IMR-90 (cell line): ENCODE measurements around the gene VWDE. TPM values are rescaled to one million over a fixed set of nuclear protein-coding genes. Genes with fewer than 3 reads are reported as not detected.

Source experiments
- ATAC-seq: fragments of 200-7000 bp; cut with Tn5 transposase; 2 replicates; pipeline ENCODE4 v1.9.1; 2020; ENCODE audit warnings: low read depth, mild to moderate bottlenecking, moderate library complexity
- BruUV-seq: library from RNA; stranded (reverse); fragments of 400-500 nt; replicated peaks from 2 replicates; lab custom pipeline; 2021; lab: Mats Ljungman, UMichigan
- CTCF ChIA-PET: fragments of 300-600 bp; formaldehyde crosslinking; extraction: SDS; loops from one replicate; lab custom pipeline; 2021; ENCODE audit warnings: antibody characterized with exemption; lab: Yijun Ruan, JAX
- POLR2A ChIA-PET: fragments of 300-600 bp; sonication (Branson Sonifier 250); formaldehyde crosslinking; loops from one replicate; lab custom pipeline; 2022; ENCODE audit warnings: antibody characterized with exemption; ENCODE audit not compliant: unreplicated experiment; lab: Charles Lee
- DNase-seq: peaks from one replicate; pipeline ENCODE4 v3.0.0; 2013
- H2AFZ ChIP-seq: replicated peaks from 2 replicates; pipeline ENCODE3; 2013; ENCODE audit warnings: low read length, mild to moderate bottlenecking; ENCODE audit not compliant: poor library complexity
- H2AK5ac ChIP-seq: 2 replicates; pipeline ENCODE4 v1.6.1; 2013; ENCODE audit warnings: low read depth, low read length, inconsistent platforms
- H2AK9ac ChIP-seq: replicated peaks from 2 replicates; pipeline ENCODE3; 2013; ENCODE audit warnings: mild to moderate bottlenecking, low read depth, low read length, moderate library complexity; ENCODE audit not compliant: poor library complexity
- H2BK120ac ChIP-seq: 2 replicates; pipeline ENCODE4 v1.6.1; 2013; ENCODE audit warnings: low read depth, low read length, inconsistent platforms
- H2BK15ac ChIP-seq: 3 replicates; pipeline ENCODE4 v1.6.1; 2013; ENCODE audit warnings: low read depth, low read length, inconsistent platforms
- H2BK20ac ChIP-seq: 2 replicates; pipeline ENCODE4 v1.6.1; 2013; ENCODE audit warnings: low read depth, mild to moderate bottlenecking, inconsistent platforms, low read length, moderate library complexity
- H2BK5ac ChIP-seq: 2 replicates; pipeline ENCODE4 v1.6.1; 2013; ENCODE audit warnings: mild to moderate bottlenecking, low read depth, low read length, inconsistent platforms; ENCODE audit not compliant: poor library complexity, severe bottlenecking
- H3K14ac ChIP-seq: replicated peaks from 2 replicates; pipeline ENCODE4 v1.6.1; 2013; ENCODE audit warnings: low read depth, low read length, inconsistent platforms
- H3K18ac ChIP-seq: 2 replicates; pipeline ENCODE4 v1.6.1; 2013; ENCODE audit warnings: low read depth, low read length, control low read depth
- H3K23ac ChIP-seq: 2 replicates; pipeline ENCODE4 v1.6.1; 2013; ENCODE audit warnings: low read depth, low read length, inconsistent platforms
- H3K27ac ChIP-seq: 2 replicates; pipeline ENCODE4 v1.5.1; 2013; ENCODE audit warnings: mild to moderate bottlenecking, control low read depth, low read length; ENCODE audit not compliant: insufficient read depth
- H3K27me3 ChIP-seq: 2 replicates; pipeline ENCODE4 v1.6.1; 2013; ENCODE audit warnings: low read length; ENCODE audit not compliant: control insufficient read depth, insufficient read depth
- H3K36me3 ChIP-seq: 2 replicates; pipeline ENCODE4 v1.6.1; 2013; ENCODE audit warnings: low read length, mixed read lengths; ENCODE audit not compliant: control insufficient read depth, insufficient read depth
- H3K4ac ChIP-seq: 2 replicates; pipeline ENCODE4 v1.6.1; 2013; ENCODE audit warnings: low read depth, low read length, inconsistent platforms
- H3K4me1 ChIP-seq: 2 replicates; pipeline ENCODE4 v1.6.1; 2013; ENCODE audit warnings: low read length, mixed read lengths; ENCODE audit not compliant: control insufficient read depth, insufficient read depth
- H3K4me2 ChIP-seq: 2 replicates; pipeline ENCODE4 v1.6.1; 2013; ENCODE audit warnings: low read depth, mild to moderate bottlenecking, control low read depth, low read length, moderate library complexity
- H3K4me3 ChIP-seq: 2 replicates; pipeline ENCODE4 v1.5.1; 2013; ENCODE audit warnings: low read depth, mild to moderate bottlenecking, control low read depth, low read length, moderate library complexity; ENCODE audit not compliant: insufficient read depth
- H3K56ac ChIP-seq: 2 replicates; pipeline ENCODE4 v1.6.1; 2013; ENCODE audit warnings: low read length, inconsistent platforms; ENCODE audit not compliant: insufficient read depth; ENCODE audit errors: extremely low read depth
- H3K79me1 ChIP-seq, 2 experiments: 2 replicates each; pipeline ENCODE4 v1.6.1; 2013; ENCODE audit warnings: low read length in 2 of 2, inconsistent platforms in 1 of 2, low read depth in 1 of 2
- H3K9ac ChIP-seq: 2 replicates; pipeline ENCODE4 v1.6.1; 2013; ENCODE audit warnings: low read depth, low read length, control low read depth
- H3K9me1 ChIP-seq: 2 replicates; pipeline ENCODE4 v1.6.1; 2013; ENCODE audit warnings: low read length, inconsistent platforms; ENCODE audit not compliant: insufficient read depth
- H3K9me3 ChIP-seq: 2 replicates; pipeline ENCODE4 v1.6.1; 2013; ENCODE audit warnings: low read length; ENCODE audit not compliant: control insufficient read depth, insufficient read depth
- H4K20me1 ChIP-seq: 2 replicates; pipeline ENCODE4 v1.6.1; 2013; ENCODE audit warnings: low read length, inconsistent platforms; ENCODE audit not compliant: insufficient read depth
- H4K5ac ChIP-seq: 2 replicates; pipeline ENCODE4 v1.6.1; 2013; ENCODE audit warnings: mild to moderate bottlenecking, low read depth, low read length, control low read depth
- H4K8ac ChIP-seq, 2 experiments: 2 replicates each; pipeline ENCODE4 v1.6.1; 2013; ENCODE audit warnings: low read depth in 2 of 2, low read length in 2 of 2, control low read depth in 1 of 2, inconsistent platforms in 1 of 2
- H4K91ac ChIP-seq: 2 replicates; pipeline ENCODE4 v1.6.1; 2013; ENCODE audit warnings: low read depth, low read length, inconsistent platforms; ENCODE audit not compliant: insufficient read depth
- BHLHE40 ChIP-seq: fragments of 150-350 bp; IDR thresholded peaks from 2 replicates; pipeline ENCODE4 v1.6.1; 2016; ENCODE audit warnings: mild to moderate bottlenecking, low read depth, low read length
- CEBPB ChIP-seq: IDR thresholded peaks from 2 replicates; pipeline ENCODE4 v1.6.1; 2012; ENCODE audit warnings: low read depth, low read length, improper control_type of control experiment
- CHD1 ChIP-seq: IDR thresholded peaks from 2 replicates; pipeline ENCODE4 v1.6.1; 2012; ENCODE audit warnings: low read depth, low read length, improper control_type of control experiment
- FOS ChIP-seq: fragments of 150-350 bp; IDR thresholded peaks from 2 replicates; pipeline ENCODE4 v1.6.1; 2016; ENCODE audit warnings: low read depth, low read length
- MAFK ChIP-seq: IDR thresholded peaks from 2 replicates; pipeline ENCODE4 v1.6.1; 2012; ENCODE audit warnings: low read depth, low read length, improper control_type of control experiment
- MAZ ChIP-seq: IDR thresholded peaks from 2 replicates; pipeline ENCODE4 v1.6.1; 2012; ENCODE audit warnings: low read depth, mild to moderate bottlenecking, low read length, improper control_type of control experiment, moderate library complexity, borderline replicate concordance
- MXI1 ChIP-seq: IDR thresholded peaks from 2 replicates; pipeline ENCODE4 v1.6.1; 2012; ENCODE audit warnings: low read depth, mild to moderate bottlenecking, low read length, moderate library complexity, borderline replicate concordance
- NFE2L2 ChIP-seq: fragments of 150-350 bp; IDR thresholded peaks from 2 replicates; pipeline ENCODE4 v1.6.1; 2016; ENCODE audit warnings: low read depth, mild to moderate bottlenecking, low read length
- POLR2A ChIP-seq: IDR thresholded peaks from 2 replicates; pipeline ENCODE4 v1.6.1; 2012; ENCODE audit warnings: mild to moderate bottlenecking, low read depth, low read length
- RAD21 ChIP-seq: IDR thresholded peaks from 2 replicates; pipeline ENCODE4 v1.6.1; 2012; ENCODE audit warnings: low read length, improper control_type of control experiment
- RCOR1 ChIP-seq: IDR thresholded peaks from 2 replicates; pipeline ENCODE4 v1.6.1; 2012; ENCODE audit warnings: mild to moderate bottlenecking, low read length, improper control_type of control experiment; ENCODE audit not compliant: insufficient replicate concordance
- RFX5 ChIP-seq: IDR thresholded peaks from 2 replicates; pipeline ENCODE4 v1.8.0; 2012; ENCODE audit warnings: low read depth, mild to moderate bottlenecking, low read length, moderate library complexity
- SMC3 ChIP-seq: fragments of 150-350 bp; IDR thresholded peaks from 2 replicates; pipeline ENCODE4 v1.6.1; 2016; ENCODE audit warnings: low read depth, mild to moderate bottlenecking, antibody characterized with exemption, low read length, moderate library complexity
- dilution Hi-C: fragments of 300-500 bp; cut with HindIII; formaldehyde crosslinking; loops from one replicate; pipeline ENCODE4 v1.14.3; 2018; ENCODE audit warnings: low sequenced_read_pairs; ENCODE audit not compliant: unreplicated experiment
- in situ Hi-C: fragments of 300-500 bp; cut with MboI; formaldehyde crosslinking; loops from 3 replicates; pipeline ENCODE4 v1.14.3; 2019; ENCODE audit warnings: low sequenced_read_pairs, inconsistent platforms, mixed read lengths
- intact Hi-C: fragments of 100-400 bp; cut with micrococcal nuclease; formaldehyde crosslinking; loops from 2 replicates; pipeline ENCODE4 v1.10.0; 2022
- polyA plus RNA-seq, 3 experiments: library from polyadenylated mRNA; depleted of rRNA; stranded (reverse); fragments of >200 nt; gene quantifications; 2 replicates each; pipeline ENCODE4 v1.2.3, GENCODE V29; 2012; ENCODE audit warnings: low replicate concordance in 1 of 3
- total RNA-seq: library from RNA; depleted of rRNA; stranded (reverse); fragments of >200 nt; gene quantifications from 2 replicates; pipeline ENCODE4 v1.2.3, GENCODE V29; 2012
- TF ChIP-seq, protein P1 (sequence below): fragments of 150-350 bp; IDR thresholded peaks from 2 replicates; pipeline ENCODE4 v1.6.1; 2017; ENCODE audit warnings: mild to moderate bottlenecking, antibody characterized with exemption, low read length, low read depth
- TF ChIP-seq, protein P2 (sequence below): conservative IDR thresholded peaks from 2 replicates; pipeline ENCODE4 v1.5.1; 2012; ENCODE audit warnings: mild to moderate bottlenecking, low read depth, low read length, improper control_type of control experiment
- TF ChIP-seq, protein P3 (sequence below): fragments of 150-350 bp; IDR thresholded peaks from 2 replicates; pipeline ENCODE4 v1.6.1; 2016; ENCODE audit warnings: low read depth, mild to moderate bottlenecking, low read length, moderate library complexity, borderline replicate concordance

VWDE gene
- total and polyA plus RNA-seq, 2 of the 4 experiments (the other 2 are of a cell fraction): 0.05 to 0.18 TPM

DNA sequence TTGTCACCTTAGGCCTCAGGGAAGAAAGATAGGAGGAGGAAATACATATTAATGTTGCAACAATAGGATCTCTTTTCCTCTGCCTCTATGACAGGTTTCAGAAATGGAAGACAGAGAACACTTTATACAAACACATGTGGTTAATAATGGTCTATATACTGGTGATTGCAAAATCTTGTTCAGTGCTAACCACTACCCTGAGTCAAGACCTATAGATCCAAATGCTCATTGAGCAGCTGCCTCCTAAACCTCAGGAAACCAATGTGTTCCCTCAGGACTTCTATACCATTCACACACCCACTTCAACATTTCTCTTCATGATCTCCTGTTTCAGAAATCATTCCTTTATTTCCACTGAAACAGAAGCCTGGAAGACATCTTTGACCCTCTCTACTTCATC lies 32.5 kb upstream of the VWDE start:
- Histone ChIP-seq H3K23ac (no peak overlapping the region), H3K4me1 (no peaks in the 10 kb centered on the region), H4K91ac (no peak overlapping the region), H4K5ac (no peak overlapping the region), H3K27ac (no peak overlapping the region), H3K27me3 (no peaks in the 10 kb centered on the region), H3K18ac (no peak overlapping the region), H2BK20ac (no peak overlapping the region), H2AFZ (no peak overlapping the region), H3K4me2 (no peak overlapping the region), H2BK15ac (no peak overlapping the region), H3K9ac (no peak overlapping the region), H3K79me1 (no peaks in the 10 kb centered on the region), H3K36me3 (no peaks in the 10 kb centered on the region), H3K4me3 (no peak overlapping the region), H3K14ac (no peak overlapping the region), H2AK9ac (no peak overlapping the region), H3K56ac (no peak overlapping the region), H3K9me1 (no peaks in the 10 kb centered on the region), H3K9me3 (no peaks in the 10 kb centered on the region), H4K8ac (no peak overlapping the region), H2BK120ac (no peak overlapping the region), H2BK5ac (no peak overlapping the region), H4K20me1 (no peaks in the 10 kb centered on the region), H3K4ac (no peak overlapping the region), H2AK5ac (no peak overlapping the region)
- DNase-seq (no peak), ATAC-seq (no peak)
- POLR2A ChIA-PET: no interaction called here
- intact Hi-C loops (no loop called here), in situ Hi-C loops (no loop called here), dilution Hi-C loops (no loop called here)
- TF ChIP-seq CHD1 (no peak), CEBPB (no peak), NFE2L2 (no peak), SMC3 (no peak), MAFK (no peak), RAD21 (no peak), BHLHE40 (no peak), POLR2A (no peak), RFX5 (no peak), MAZ (no peak), RCOR1 (no peak), MXI1 (no peak), FOS (no peak)
- TF ChIP-seq, protein P1, sequence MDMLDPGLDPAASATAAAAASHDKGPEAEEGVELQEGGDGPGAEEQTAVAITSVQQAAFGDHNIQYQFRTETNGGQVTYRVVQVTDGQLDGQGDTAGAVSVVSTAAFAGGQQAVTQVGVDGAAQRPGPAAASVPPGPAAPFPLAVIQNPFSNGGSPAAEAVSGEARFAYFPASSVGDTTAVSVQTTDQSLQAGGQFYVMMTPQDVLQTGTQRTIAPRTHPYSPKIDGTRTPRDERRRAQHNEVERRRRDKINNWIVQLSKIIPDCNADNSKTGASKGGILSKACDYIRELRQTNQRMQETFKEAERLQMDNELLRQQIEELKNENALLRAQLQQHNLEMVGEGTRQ: no peak
- TF ChIP-seq, protein P2, sequence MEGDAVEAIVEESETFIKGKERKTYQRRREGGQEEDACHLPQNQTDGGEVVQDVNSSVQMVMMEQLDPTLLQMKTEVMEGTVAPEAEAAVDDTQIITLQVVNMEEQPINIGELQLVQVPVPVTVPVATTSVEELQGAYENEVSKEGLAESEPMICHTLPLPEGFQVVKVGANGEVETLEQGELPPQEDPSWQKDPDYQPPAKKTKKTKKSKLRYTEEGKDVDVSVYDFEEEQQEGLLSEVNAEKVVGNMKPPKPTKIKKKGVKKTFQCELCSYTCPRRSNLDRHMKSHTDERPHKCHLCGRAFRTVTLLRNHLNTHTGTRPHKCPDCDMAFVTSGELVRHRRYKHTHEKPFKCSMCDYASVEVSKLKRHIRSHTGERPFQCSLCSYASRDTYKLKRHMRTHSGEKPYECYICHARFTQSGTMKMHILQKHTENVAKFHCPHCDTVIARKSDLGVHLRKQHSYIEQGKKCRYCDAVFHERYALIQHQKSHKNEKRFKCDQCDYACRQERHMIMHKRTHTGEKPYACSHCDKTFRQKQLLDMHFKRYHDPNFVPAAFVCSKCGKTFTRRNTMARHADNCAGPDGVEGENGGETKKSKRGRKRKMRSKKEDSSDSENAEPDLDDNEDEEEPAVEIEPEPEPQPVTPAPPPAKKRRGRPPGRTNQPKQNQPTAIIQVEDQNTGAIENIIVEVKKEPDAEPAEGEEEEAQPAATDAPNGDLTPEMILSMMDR: no peak
- TF ChIP-seq, protein P3, sequence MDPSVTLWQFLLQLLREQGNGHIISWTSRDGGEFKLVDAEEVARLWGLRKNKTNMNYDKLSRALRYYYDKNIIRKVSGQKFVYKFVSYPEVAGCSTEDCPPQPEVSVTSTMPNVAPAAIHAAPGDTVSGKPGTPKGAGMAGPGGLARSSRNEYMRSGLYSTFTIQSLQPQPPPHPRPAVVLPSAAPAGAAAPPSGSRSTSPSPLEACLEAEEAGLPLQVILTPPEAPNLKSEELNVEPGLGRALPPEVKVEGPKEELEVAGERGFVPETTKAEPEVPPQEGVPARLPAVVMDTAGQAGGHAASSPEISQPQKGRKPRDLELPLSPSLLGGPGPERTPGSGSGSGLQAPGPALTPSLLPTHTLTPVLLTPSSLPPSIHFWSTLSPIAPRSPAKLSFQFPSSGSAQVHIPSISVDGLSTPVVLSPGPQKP: no peak
- CTCF ChIA-PET: no interaction called here
- no TSS peak for BruUV-seq
